Fibroblast of peridontal ligament (primary cell): Measurements from ENCODE around the gene RECQL.
A peak's percentile ranks its signal among the peaks of the same experiment; 100 is the strongest.
"Not testable (repeated sequence)": the region's sequence is repeated elsewhere in the genome, so short reads cannot be mapped to it uniquely, and the experiment has no call there.

Experiments
- DNase-seq: peaks from one replicate; pipeline ENCODE4 v3.0.0-alpha.2; 2010; ENCODE audit errors: extremely low read depth

Gene RECQL

GRCh38 chr12:21428241-21428640, 73.2 kb downstream of the RECQL start:
- DNase-seq: peak; percentile 9

- DNase-seq: not testable (repeated sequence)
Observed at GRCh38 chr12:21419009-21419699, 82.3 kb downstream of the RECQL start.
